GM12878 (cell line): ENCODE results near the gene INPP5D. TPM values are rescaled to one million over a fixed set of nuclear protein-coding genes. Genes with fewer than 3 reads are reported as not detected.

Experiments
- ATAC-seq: fragments of 200-7000 bp; cut with Tn5 transposase; 3 replicates; pipeline ENCODE4 v1.9.1; 2020; ENCODE audit warnings: mild to moderate bottlenecking, moderate library complexity
- BruUV-seq: library from RNA; stranded (reverse); fragments of 400-500 nt; replicated peaks from 2 replicates; lab custom pipeline; 2021; lab: Mats Ljungman, UMichigan
- CTCF ChIA-PET: fragments of 300-600 bp; sonication (Branson Sonifier 250); formaldehyde crosslinking; extraction: SDS; loops from one replicate; lab custom pipeline; 2021; ENCODE audit warnings: inconsistent platforms; lab: Yijun Ruan, JAX
- POLR2A ChIA-PET: fragments of 350-600 bp; formaldehyde crosslinking; extraction: SDS; loops from one replicate; lab custom pipeline; 2021; ENCODE audit warnings: inconsistent platforms; lab: Charles Lee
- RAD21 ChIA-PET: fragments of 300-600 bp; sonication (Branson Sonifier 250); formaldehyde crosslinking; loops from one replicate; lab custom pipeline; 2023; ENCODE audit warnings: antibody characterized with exemption; ENCODE audit not compliant: unreplicated experiment; lab: Charles Lee
- SMC1A ChIA-PET: fragments of 300-600 bp; sonication (Branson Sonifier 250); formaldehyde crosslinking; loops from one replicate; lab custom pipeline; 2023; ENCODE audit not compliant: unreplicated experiment, uncharacterized antibody; lab: Charles Lee
- DNase-seq: peaks from one replicate; pipeline ENCODE4 v3.0.0-alpha.2; 2011; ENCODE audit warnings: low read depth, low spot score
- FAIRE-seq: peaks from 3 replicates; lab custom pipeline; 2011; peaks lifted over from hg19 to GRCh38; lab: Jason Lieb, UNC
- H2AFZ ChIP-seq: 2 replicates; pipeline ENCODE4 v1.6.0; 2011; ENCODE audit warnings: low read depth, low read length, control low read depth; ENCODE audit not compliant: control insufficient read depth
- H3K27ac ChIP-seq: 2 replicates; pipeline ENCODE4 v1.5.1; 2011; ENCODE audit warnings: control low read depth; ENCODE audit not compliant: control insufficient read depth, insufficient read depth
- H3K27me3 ChIP-seq, 2 experiments: replicated peaks in 1 of 2; 2 replicates each; pipeline versions ENCODE4 v1.6.0 to v1.6.1; 2011; ENCODE audit warnings: low read length in 1 of 2; ENCODE audit not compliant: control insufficient read depth in 2 of 2, insufficient read depth in 2 of 2
- H3K36me3 ChIP-seq, 2 experiments: 2 replicates each; pipeline ENCODE4 v1.5.1; 2011; ENCODE audit warnings: low read length in 1 of 2; ENCODE audit not compliant: control insufficient read depth in 2 of 2, insufficient read depth in 2 of 2
- H3K4me1 ChIP-seq: 2 replicates; pipeline ENCODE4 v1.6.1; 2011; ENCODE audit warnings: mild to moderate bottlenecking, low read length, moderate library complexity, mixed read lengths; ENCODE audit not compliant: control insufficient read depth, insufficient read depth
- H3K4me2 ChIP-seq: 2 replicates; pipeline ENCODE4 v1.6.0; 2011; ENCODE audit warnings: control low read depth; ENCODE audit not compliant: control insufficient read depth, insufficient read depth
- H3K4me3 ChIP-seq: fragments of 200-600 bp; sonication (generic); 2 replicates; pipeline ENCODE4 v1.5.1; 2016
- H3K79me2 ChIP-seq: 2 replicates; pipeline ENCODE4 v1.6.0; 2011; ENCODE audit warnings: low read length; ENCODE audit not compliant: control insufficient read depth, insufficient read depth
- H3K9ac ChIP-seq: 2 replicates; pipeline ENCODE4 v1.8.0; 2011; ENCODE audit warnings: low read length, control low read depth, mixed read lengths; ENCODE audit not compliant: control insufficient read depth, insufficient read depth
- H3K9me3 ChIP-seq: replicated peaks from 3 replicates; pipeline ENCODE4 v1.5.1; 2011; ENCODE audit warnings: mild to moderate bottlenecking, low read length; ENCODE audit not compliant: control insufficient read depth, insufficient read depth
- H4K20me1 ChIP-seq: 2 replicates; pipeline ENCODE4 v1.6.0; 2011; ENCODE audit not compliant: control insufficient read depth, insufficient read depth
- BCL11A ChIP-seq: IDR thresholded peaks from 2 replicates; pipeline ENCODE4 v1.6.1; 2011; ENCODE audit warnings: low read depth, low read length
- CHD1 ChIP-seq: IDR thresholded peaks from 2 replicates; pipeline ENCODE4 v1.6.1; 2012; ENCODE audit warnings: low read depth, low read length, improper control_type of control experiment
- CUX1 ChIP-seq: IDR thresholded peaks from 2 replicates; pipeline ENCODE4 v1.6.1; 2012; ENCODE audit warnings: improper control_type of control experiment, low read depth, low read length; ENCODE audit not compliant: insufficient replicate concordance
- EZH2 ChIP-seq: IDR thresholded peaks from 2 replicates; pipeline ENCODE4 v1.6.1; 2012; ENCODE audit warnings: low read depth, mild to moderate bottlenecking, control low read depth, inconsistent platforms, low read length, borderline replicate concordance; ENCODE audit not compliant: control insufficient read depth
- HDAC2 ChIP-seq: fragments of 200-600 bp; sonication (generic); IDR thresholded peaks from 2 replicates; pipeline ENCODE4 v1.6.1; 2017
- HDAC6 ChIP-seq: fragments of 200-600 bp; sonication (generic); IDR thresholded peaks from one replicate; pipeline ENCODE4 v1.8.0; 2017; ENCODE audit warnings: antibody characterized with exemption; ENCODE audit not compliant: unreplicated experiment
- MYB ChIP-seq: fragments of 150-350 bp; IDR thresholded peaks from 2 replicates; pipeline ENCODE4 v1.6.1; 2014; ENCODE audit warnings: mild to moderate bottlenecking, low read depth, low read length, borderline replicate concordance
- NFIC ChIP-seq: IDR thresholded peaks from 2 replicates; pipeline ENCODE4 v1.6.1; 2012; ENCODE audit warnings: low read depth, mild to moderate bottlenecking, inconsistent platforms, low read length, moderate library complexity
- RELB ChIP-seq: fragments of 450-650 bp; IDR thresholded peaks from 2 replicates; pipeline ENCODE4 v1.6.1; 2017; ENCODE audit warnings: low read depth, mild to moderate bottlenecking, moderate library complexity
- SMARCA5 ChIP-seq: fragments of 450-650 bp; IDR thresholded peaks from 2 replicates; pipeline ENCODE4 v1.6.1; 2017; ENCODE audit warnings: mild to moderate bottlenecking
- STAT3 ChIP-seq: IDR thresholded peaks from 2 replicates; pipeline ENCODE4 v1.6.1; 2011; ENCODE audit warnings: low read depth, low read length, improper control_type of control experiment
- TCF12 ChIP-seq: IDR thresholded peaks from 2 replicates; pipeline ENCODE4 v1.6.1; 2011; ENCODE audit warnings: low read depth, mild to moderate bottlenecking, low read length
- ZNF384 ChIP-seq: IDR thresholded peaks from 2 replicates; pipeline ENCODE4 v1.6.1; 2012; ENCODE audit warnings: low read depth, mild to moderate bottlenecking, low read length, improper control_type of control experiment, borderline replicate concordance
- WGBS: methylation state at CpG from one replicate; pipeline ENCODE4 v1.1.6; 2016; ENCODE audit warnings: low lambda C conversion rate; ENCODE audit not compliant: insufficient replicate concordance, insufficient coverage; ENCODE audit errors: missing lambda C conversion rate; 5-methylcytosine and 5-hydroxymethylcytosine counted together
- in situ Hi-C: fragments of 300-500 bp; cut with MboI; formaldehyde crosslinking; loops from 9 replicates; pipeline ENCODE4 v1.14.3; 2018; ENCODE audit warnings: mixed read lengths
- intact Hi-C: fragments of 100-400 bp; cut with micrococcal nuclease; formaldehyde crosslinking; loops from one replicate; pipeline ENCODE4 v1.14.2; 2022; ENCODE audit not compliant: unreplicated experiment
- polyA plus RNA-seq, 11 experiments: library from polyadenylated mRNA; depleted of rRNA in 4 of 11; unstranded in 6 of 11; stranded (reverse) in 5 of 11; fragments of >200 nt; fragmentation: Nextera tagmentation in 4 of 11; fragmentation: Illumina TruSeq in 1 of 11; extraction: Ambion mirVana in 4 of 11; extraction: Trizol in 1 of 11; gene quantifications; 1 replicate in 1 of 11; 2 replicates in 10 of 11; pipeline versions ENCODE4 v1.2.1 to v1.2.3, GENCODE V29; 2011 to 2016; ENCODE audit warnings: inconsistent platforms in 2 of 11, missing spikeins in 2 of 11, low read depth in 1 of 11
- total RNA-seq, 4 experiments: library from RNA; depleted of rRNA in 3 of 4; stranded (reverse); fragments of >200 nt in 3 of 4; fragmentation: Illumina TruSeq in 1 of 4; extraction: Trizol in 1 of 4; gene quantifications; 2 replicates each; pipeline versions ENCODE4 v1.2.1 to v1.2.3, GENCODE V29; 2013 to 2021

The INPP5D gene
- total and polyA plus RNA-seq, 10 of the 15 experiments (the other 5 are each of a cell fraction or from before 2014, with no cell fraction given), result 11.8 to 139 (median 88.8) TPM

- no peak overlapping the region for H3K9ac ChIP-seq
Measured at GRCh38 chr2:233042549-233042948, 17.6 kb upstream of the INPP5D start.

More at GRCh38 chr2:233042549-233042948, 17.6 kb upstream of the INPP5D start:
- no peak for ATAC-seq
- ChIA-PET POLR2A (no interaction called here), SMC1A (no interaction called here), RAD21 (no interaction called here), CTCF (interaction anchor here (0.6 to 4.0 kb wide), 2 partner anchors 11 to 12 kb away, joined by 3 to 23 read pairs; no protein-coding TSS in a partner anchor)
- Histone ChIP-seq H3K4me2 (no peak overlapping the region), H3K9me3 (no peaks in the 10 kb centered on the region), H3K27ac (no peak overlapping the region), H3K4me1 (no peaks in the 10 kb centered on the region), H4K20me1 (no peaks in the 10 kb centered on the region; the same call in 1 of the 2 replicates), H3K27me3 (no peaks in the 10 kb centered on the region; a peak in 2 of 4 replicates), H3K36me3 (no peaks in the 10 kb centered on the region), H2AFZ (no peak overlapping the region), H3K4me3 (no peak overlapping the region), H3K79me2 (no peaks in the 10 kb centered on the region)
- TF ChIP-seq BCL11A (no peak), STAT3 (no peak), RELB (no peak), MYB (no peak), NFIC (no peak), SMARCA5 (no peak), CHD1 (no peak), HDAC2 (no peak), TCF12 (no peak), ZNF384 (no peak), EZH2 (no peak), HDAC6 (no peak), CUX1 (no peak)
- 38% methylated on average over 9 of the region's 9 CpGs for WGBS
- in situ Hi-C loops (no loop called here), intact Hi-C loops (no loop called here)
- DNase-seq, result no peak
- no TSS peak for BruUV-seq
- FAIRE-seq, result no peak
